Vagina (tissue), 2 donors: ENCODE measurements around the gene POLA2. TPM values are rescaled to one million over a fixed set of nuclear protein-coding genes. Genes with fewer than 3 reads are reported as not detected.
"Not testable (repeated sequence)": the region's sequence is repeated elsewhere in the genome, so short reads cannot be mapped to it uniquely, and the experiment has no call there.

Source experiments
- DNase-seq, 2 donors: peaks; one replicate each; pipeline ENCODE4 v3.0.0-alpha.2; 2017; ENCODE audit errors: extremely low spot score in 2 of 2
- H3K27ac ChIP-seq: fragments of 200-600 bp; sonication (generic); one replicate; pipeline ENCODE4 v1.5.1; 2019
- H3K27me3 ChIP-seq: fragments of 200-600 bp; sonication (generic); one replicate; pipeline ENCODE4 v1.5.1; 2019
- H3K36me3 ChIP-seq, 2 donors: fragments of 200-600 bp; sonication (generic); one replicate each; pipeline ENCODE4 v1.5.1; 2017 to 2019
- H3K4me1 ChIP-seq: fragments of 200-600 bp; sonication (generic); one replicate; pipeline ENCODE4 v1.5.1; 2019
- H3K4me3 ChIP-seq, 2 donors: fragments of 200-600 bp; sonication (generic); 1 replicate in 1 of 2; 2 replicates in 1 of 2; pipeline ENCODE4 v1.5.1; 2016 to 2019
- H3K9me3 ChIP-seq: fragments of 200-600 bp; sonication (generic); one replicate; pipeline ENCODE4 v1.5.1; 2019
- CTCF ChIP-seq, 3 experiments: fragments of 450-650 bp in 2 of 3; fragments of 200-600 bp in 1 of 3; sonication (generic) in 1 of 3; IDR thresholded peaks; one replicate each; pipeline ENCODE4 v1.5.1; 2017 to 2019; ENCODE audit warnings: antibody characterized with exemption in 3 of 3, mild to moderate bottlenecking in 2 of 3, moderate library complexity in 2 of 3
- POLR2A ChIP-seq, 2 donors: fragments of 450-650 bp; IDR thresholded peaks; one replicate each; pipeline ENCODE4 v1.6.1; 2017; ENCODE audit warnings: antibody characterized with exemption in 2 of 2, mild to moderate bottlenecking in 2 of 2, moderate library complexity in 2 of 2
- POLR2AphosphoS5 ChIP-seq, 2 donors: sonication (generic); formaldehyde crosslinking; IDR thresholded peaks; one replicate each; pipeline ENCODE4 v1.9.0; 2017; ENCODE audit warnings: antibody characterized with exemption in 2 of 2, mild to moderate bottlenecking in 2 of 2, low read depth in 1 of 2; ENCODE audit not compliant: insufficient read depth in 1 of 2
- intact Hi-C: fragments of 100-400 bp; cut with DNase I; formaldehyde crosslinking; loops from one replicate; pipeline ENCODE4 v1.15.1; 2023
- total RNA-seq: library from RNA; depleted of rRNA; stranded (reverse); fragments of >200 nt; gene quantifications from one replicate; pipeline ENCODE4 v1.2.3, GENCODE V29; 2016

POLA2 gene
- total RNA-seq, 1 donor from 2014 or later = 9.6 TPM

- no peak overlapping the region for H3K4me3 ChIP-seq
- H3K27me3 ChIP-seq = no peaks in the 10 kb centered on the region
- intact Hi-C loops = loop anchor here (10.0 kb wide), 1 partner anchor 201 kb away; the partner anchor contains the start of genes FAU and MRPL49
- no peak overlapping the region for H3K27ac ChIP-seq
- no peak for DNase-seq
- TF ChIP-seq CTCF (IDR thresholded peaks at IDR 0.05) (no peak), POLR2A (IDR thresholded peaks at IDR 0.05) (no peak), POLR2AphosphoS5 (IDR thresholded peaks at IDR 0.05; ENCODE audit: insufficient read depth in 1 of 2, low read depth in 1 of 2) (no peak)
- peaks cover 0 to 15% of the 10 kb centered on the region in 2 donors for H3K36me3 ChIP-seq
- no peaks in the 10 kb centered on the region for H3K9me3 ChIP-seq
- peaks cover 28% of the 10 kb centered on the region for H3K4me1 ChIP-seq
These were observed 63.7 kb downstream of the POLA2 start for GRCh38 chr11:65325435-65325834.

- Histone ChIP-seq H3K36me3 (no peaks in the 10 kb centered on the region), H3K4me1 (peaks cover 13% of the 10 kb centered on the region), H3K27ac (no peak overlapping the region), H3K4me3 (no peak overlapping the region), H3K9me3 (no peaks in the 10 kb centered on the region), H3K27me3 (no peaks in the 10 kb centered on the region)
- TF ChIP-seq POLR2A (IDR thresholded peaks at IDR 0.05) = no peak
- TF ChIP-seq POLR2AphosphoS5 (IDR thresholded peaks at IDR 0.05; ENCODE audit: insufficient read depth in 1 of 2, low read depth in 1 of 2) = no peak
- TF ChIP-seq CTCF (IDR thresholded peaks at IDR 0.05) = no peak
- DNase-seq = no peak
- intact Hi-C loops = loop anchor here (10.0 kb wide), 1 partner anchor 202 kb away; the partner anchor contains the start of genes FAU and MRPL49
These were observed 65.3 kb downstream of the POLA2 start for GRCh38 chr11:65327021-65327420.

- DNase-seq = no peak
- Histone ChIP-seq H3K4me3 (no peak overlapping the region), H3K27me3 (no peaks in the 10 kb centered on the region), H3K36me3 (no peaks in the 10 kb centered on the region), H3K4me1 (peaks cover 10% of the 10 kb centered on the region), H3K9me3 (no peaks in the 10 kb centered on the region), H3K27ac (no peak overlapping the region)
- intact Hi-C loops = loop anchor here (10.0 kb wide), 1 partner anchor 205 kb away; the partner anchor contains the start of genes FAU and MRPL49
- no peak for TF ChIP-seq POLR2A (IDR thresholded peaks at IDR 0.05)
- TF ChIP-seq CTCF (IDR thresholded peaks at IDR 0.05) = no peak
- no peak for TF ChIP-seq POLR2AphosphoS5 (IDR thresholded peaks at IDR 0.05; ENCODE audit: insufficient read depth in 1 of 2, low read depth in 1 of 2)
These were observed 67.7 kb downstream of the POLA2 start for GRCh38 chr11:65329478-65329877.

- H3K27me3 ChIP-seq = no peaks in the 10 kb centered on the region
- no peak for DNase-seq
- peak in 1 of 2 donors; percentile 79 for TF ChIP-seq POLR2AphosphoS5 (IDR thresholded peaks at IDR 0.05; ENCODE audit: insufficient read depth in 1 of 2, low read depth in 1 of 2)
- peak; percentile 47 to 81 (median 73) for TF ChIP-seq CTCF (IDR thresholded peaks at IDR 0.05)
- no peak for TF ChIP-seq POLR2A (IDR thresholded peaks at IDR 0.05)
- H3K27ac ChIP-seq = no peak overlapping the region
- H3K9me3 ChIP-seq = no peaks in the 10 kb centered on the region
- intact Hi-C loops = loop anchor here (5.0 to 10.0 kb wide), 2 partner anchors 53 to 205 kb away; partner anchors contain the start of genes FAU and MRPL49
- H3K4me3 ChIP-seq = no peak overlapping the region
- H3K36me3 ChIP-seq = no peaks in the 10 kb centered on the region
- H3K4me1 ChIP-seq = peaks cover 15% of the 10 kb centered on the region
These were observed 68.2 kb downstream of the POLA2 start for GRCh38 chr11:65329944-65330403.

- Histone ChIP-seq H3K4me1 (peaks cover 21% of the 10 kb centered on the region), H3K36me3 (no peaks in the 10 kb centered on the region), H3K27me3 (no peaks in the 10 kb centered on the region), H3K27ac (no peak overlapping the region), H3K9me3 (no peaks in the 10 kb centered on the region), H3K4me3 (no peak overlapping the region)
- intact Hi-C loops = loop anchor here (5.0 kb wide), 1 partner anchor 53 kb away; no protein-coding TSS in a partner anchor
- TF ChIP-seq CTCF (IDR thresholded peaks at IDR 0.05) = no peak
- TF ChIP-seq POLR2AphosphoS5 (IDR thresholded peaks at IDR 0.05; ENCODE audit: insufficient read depth in 1 of 2, low read depth in 1 of 2) = no peak
- TF ChIP-seq POLR2A (IDR thresholded peaks at IDR 0.05) = no peak
- DNase-seq = no peak
These were observed 68.8 kb downstream of the POLA2 start for GRCh38 chr11:65330544-65330943.

GRCh38 chr11:65332591-65332990 lies 70.8 kb downstream of the POLA2 start:
- not testable (repeated sequence) for DNase-seq, H3K27me3 ChIP-seq, H3K4me3 ChIP-seq, H3K9me3 ChIP-seq, H3K27ac ChIP-seq, H3K36me3 ChIP-seq
- intact Hi-C loops = loop anchor here (5.0 kb wide), 1 partner anchor 55 kb away; no protein-coding TSS in a partner anchor
- peaks cover 30% of the 10 kb centered on the region for H3K4me1 ChIP-seq
